ENCODE results near the gene CNTNAP2.

The CNTNAP2 gene

GRCh38 chr7:148398844-148399365 lies 2282.3 kb downstream of the CNTNAP2 start:
- no CpG with 5 or more reads among the region's 7 CpGs for WGBS (ENCODE audit: extremely low coverage, insufficient coverage, insufficient read length)
- no peak overlapping the region for H2BK5ac ChIP-seq (ENCODE audit: low read depth, low read length, poor library complexity)

GRCh38 chr7:148400101-148400500 lies 2283.5 kb downstream of the CNTNAP2 start:
- H3K79me1 ChIP-seq (ENCODE audit: low read length) = peaks cover 6% of the 10 kb centered on the region
- WGBS (ENCODE audit: extremely low coverage, insufficient coverage, insufficient read length) = no CpG with 5 or more reads among the region's 14 CpGs

More at GRCh38 chr7:148398844-148399365, 2282.3 kb downstream of the CNTNAP2 start:
- Histone ChIP-seq H4K91ac (ENCODE audit: low read depth, low read length) (no peak overlapping the region), H4K12ac (ENCODE audit: low read depth, low read length) (no peak overlapping the region), H2BK12ac (ENCODE audit: low read length) (no peak overlapping the region), H3K4me2 (ENCODE audit: low read length) (no peak overlapping the region), H3K18ac (ENCODE audit: low read length) (no peak overlapping the region), H3K9ac (ENCODE audit: low read length) (no peak overlapping the region), H2BK120ac (ENCODE audit: insufficient read depth, low read length, poor library complexity) (no peak overlapping the region), H3K23ac (ENCODE audit: low read length) (no peak overlapping the region), H3K79me2 (ENCODE audit: control insufficient read depth, insufficient read depth, low read length, poor library complexity) (peaks cover 2% of the 10 kb centered on the region), H3K4me1 (ENCODE audit: control insufficient read depth in 1 of 2, insufficient read depth in 2 of 2, low read length in 2 of 2) (peaks cover 5 to 9% of the 10 kb centered on the region in 2 experiments), H3K27ac (ENCODE audit: low read depth, low read length) (no peak overlapping the region), H3K27me3 (ENCODE audit: insufficient read depth, low read length) (no peaks in the 10 kb centered on the region), H3K9me3 (ENCODE audit: insufficient read depth, low read depth, low read length) (no peaks in the 10 kb centered on the region), H3K4me3 (ENCODE audit: low read depth, low read length) (no peak overlapping the region), H3K36me3 (ENCODE audit: control insufficient read depth in 1 of 2, insufficient read depth in 2 of 2, low read length in 2 of 2) (peaks cover 0 to 2% of the 10 kb centered on the region in 2 experiments), H3K14ac (ENCODE audit: low read length) (no peak overlapping the region), H2AFZ (ENCODE audit: insufficient read depth, low read length, poor library complexity) (no peak overlapping the region), H4K8ac (ENCODE audit: low read depth, low read length) (no peak overlapping the region), H2AK5ac (ENCODE audit: low read length) (no peak overlapping the region), H3K79me1 (ENCODE audit: low read length) (peaks cover 6% of the 10 kb centered on the region), H3K4ac (ENCODE audit: low read depth, low read length) (no peak overlapping the region)
- DNase-seq = peak; percentile 72 to 82

DNA sequence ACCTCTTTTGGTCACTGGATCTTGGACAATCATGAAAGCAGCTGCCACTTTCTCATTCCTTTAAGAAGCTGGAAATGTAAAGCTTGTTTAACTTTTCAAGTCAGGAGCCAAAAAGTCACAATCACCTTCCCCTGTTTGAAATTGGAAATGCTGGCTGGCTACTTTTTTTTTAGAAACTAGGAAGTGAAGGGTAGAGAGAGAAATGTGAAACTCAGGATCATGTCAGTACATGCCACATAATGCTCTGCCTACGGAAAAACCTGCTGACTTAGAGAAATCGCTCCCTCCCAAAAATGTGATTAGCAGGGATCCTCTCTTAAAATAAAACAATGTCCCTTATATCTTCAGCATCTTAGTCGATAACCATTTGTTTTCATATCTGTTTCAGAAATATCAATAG lies 2285.6 kb downstream of the CNTNAP2 start:
- peaks cover 2% of the 10 kb centered on the region for H3K79me2 ChIP-seq (ENCODE audit: control insufficient read depth, insufficient read depth, low read length, poor library complexity)
- no peak overlapping the region for H3K14ac ChIP-seq (ENCODE audit: low read length)
- H3K79me1 ChIP-seq (ENCODE audit: low read length) = peaks cover 6% of the 10 kb centered on the region
- no peak overlapping the region for H4K8ac ChIP-seq (ENCODE audit: low read depth, low read length)
- no peak overlapping the region for H2BK12ac ChIP-seq (ENCODE audit: low read length)
- no peak overlapping the region for H3K4me3 ChIP-seq (ENCODE audit: low read depth, low read length)
- no peaks in the 10 kb centered on the region for H3K9me3 ChIP-seq (ENCODE audit: insufficient read depth, low read depth, low read length)
- H3K27me3 ChIP-seq (ENCODE audit: insufficient read depth, low read length) = no peaks in the 10 kb centered on the region
- H3K9ac ChIP-seq (ENCODE audit: low read length) = no peak overlapping the region
- H2BK5ac ChIP-seq (ENCODE audit: low read depth, low read length, poor library complexity) = no peak overlapping the region
- DNase-seq = no peak
- H4K91ac ChIP-seq (ENCODE audit: low read depth, low read length) = no peak overlapping the region
- no peak overlapping the region for H3K18ac ChIP-seq (ENCODE audit: low read length)
- H2AFZ ChIP-seq (ENCODE audit: insufficient read depth, low read length, poor library complexity) = no peak overlapping the region
- no peak overlapping the region for H4K12ac ChIP-seq (ENCODE audit: low read depth, low read length)
- peak overlapping the region; percentile 46 for H3K27ac ChIP-seq (ENCODE audit: low read depth, low read length)
- no peak overlapping the region for H3K4me2 ChIP-seq (ENCODE audit: low read length)
- H2BK120ac ChIP-seq (ENCODE audit: insufficient read depth, low read length, poor library complexity) = no peak overlapping the region
- H3K4ac ChIP-seq (ENCODE audit: low read depth, low read length) = no peak overlapping the region
- peaks cover 0 to 3% of the 10 kb centered on the region in 2 experiments for H3K4me1 ChIP-seq (ENCODE audit: control insufficient read depth in 1 of 2, insufficient read depth in 2 of 2, low read length in 2 of 2)
- H2AK5ac ChIP-seq (ENCODE audit: low read length) = no peak overlapping the region
- no peak overlapping the region for H3K23ac ChIP-seq (ENCODE audit: low read length)
- no CpG with 5 or more reads among the region's 3 CpGs for WGBS (ENCODE audit: extremely low coverage, insufficient coverage, insufficient read length)
- peaks cover 2 to 3% of the 10 kb centered on the region in 2 experiments for H3K36me3 ChIP-seq (ENCODE audit: control insufficient read depth in 1 of 2, insufficient read depth in 2 of 2, low read length in 2 of 2)

More at GRCh38 chr7:148400101-148400500, 2283.5 kb downstream of the CNTNAP2 start:
- Histone ChIP-seq H2BK12ac (ENCODE audit: low read length) (no peak overlapping the region), H4K8ac (ENCODE audit: low read depth, low read length) (no peak overlapping the region), H3K27ac (ENCODE audit: low read depth, low read length) (no peak overlapping the region), H3K4me1 (ENCODE audit: control insufficient read depth in 1 of 2, insufficient read depth in 2 of 2, low read length in 2 of 2) (peaks cover 5 to 9% of the 10 kb centered on the region in 2 experiments), H4K12ac (ENCODE audit: low read depth, low read length) (no peak overlapping the region), H3K9ac (ENCODE audit: low read length) (no peak overlapping the region), H3K9me3 (ENCODE audit: insufficient read depth, low read depth, low read length) (no peaks in the 10 kb centered on the region), H3K27me3 (ENCODE audit: insufficient read depth, low read length) (no peaks in the 10 kb centered on the region), H3K4ac (ENCODE audit: low read depth, low read length) (no peak overlapping the region), H2BK5ac (ENCODE audit: low read depth, low read length, poor library complexity) (no peak overlapping the region), H3K36me3 (ENCODE audit: control insufficient read depth in 1 of 2, insufficient read depth in 2 of 2, low read length in 2 of 2) (peaks cover 2 to 3% of the 10 kb centered on the region in 2 experiments), H3K79me2 (ENCODE audit: control insufficient read depth, insufficient read depth, low read length, poor library complexity) (peaks cover 2% of the 10 kb centered on the region), H2AK5ac (ENCODE audit: low read length) (no peak overlapping the region), H3K14ac (ENCODE audit: low read length) (no peak overlapping the region), H4K91ac (ENCODE audit: low read depth, low read length) (no peak overlapping the region), H2AFZ (ENCODE audit: insufficient read depth, low read length, poor library complexity) (no peak overlapping the region), H3K23ac (ENCODE audit: low read length) (no peak overlapping the region), H2BK120ac (ENCODE audit: insufficient read depth, low read length, poor library complexity) (no peak overlapping the region), H3K4me3 (ENCODE audit: low read depth, low read length) (no peak overlapping the region), H3K18ac (ENCODE audit: low read length) (no peak overlapping the region), H3K4me2 (ENCODE audit: low read length) (no peak overlapping the region)
- no peak for DNase-seq

DNA sequence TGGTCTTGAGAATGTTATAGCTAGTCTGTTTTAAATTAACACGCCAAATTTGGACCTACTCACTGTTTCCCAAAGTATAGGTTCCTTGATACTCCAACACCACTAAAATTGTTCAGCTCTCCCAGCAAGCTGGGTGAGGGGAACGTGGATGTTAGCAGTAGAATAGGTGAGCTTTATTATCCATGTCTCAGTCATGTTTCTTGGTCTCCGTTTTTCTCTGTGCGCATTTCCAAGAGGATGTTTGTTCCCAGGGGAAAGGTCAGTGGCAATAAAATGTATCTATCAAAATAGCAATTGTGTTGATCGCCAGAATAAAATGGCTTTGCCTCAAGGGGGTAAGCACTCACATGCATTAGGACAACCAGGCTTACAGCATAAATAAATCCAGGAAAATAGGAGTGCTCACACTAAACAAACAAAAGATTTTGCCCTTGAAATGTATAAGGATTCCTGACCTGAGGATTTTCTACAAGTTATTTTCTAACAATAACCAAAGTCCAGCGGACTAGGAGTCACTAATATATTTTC lies 2286.9 kb downstream of the CNTNAP2 start:
- no peak overlapping the region for H4K8ac ChIP-seq (ENCODE audit: low read depth, low read length)
- no peak overlapping the region for H4K12ac ChIP-seq (ENCODE audit: low read depth, low read length)
- no peak overlapping the region for H3K23ac ChIP-seq (ENCODE audit: low read length)
- no peak overlapping the region for H4K91ac ChIP-seq (ENCODE audit: low read depth, low read length)
- no peak overlapping the region for H3K27ac ChIP-seq (ENCODE audit: low read depth, low read length)
- peaks cover 2 to 3% of the 10 kb centered on the region in 2 experiments for H3K36me3 ChIP-seq (ENCODE audit: control insufficient read depth in 1 of 2, insufficient read depth in 2 of 2, low read length in 2 of 2)
- no peak overlapping the region for H2BK5ac ChIP-seq (ENCODE audit: low read depth, low read length, poor library complexity)
- H3K79me2 ChIP-seq (ENCODE audit: control insufficient read depth, insufficient read depth, low read length, poor library complexity) = peaks cover 2% of the 10 kb centered on the region
- H3K9ac ChIP-seq (ENCODE audit: low read length) = no peak overlapping the region
- no peak overlapping the region for H2AK5ac ChIP-seq (ENCODE audit: low read length)
- H3K14ac ChIP-seq (ENCODE audit: low read length) = no peak overlapping the region
- peak overlapping the region; percentile 20 for H2BK12ac ChIP-seq (ENCODE audit: low read length)
- H3K27me3 ChIP-seq (ENCODE audit: insufficient read depth, low read length) = no peaks in the 10 kb centered on the region
- DNase-seq = no peak
- H3K4me2 ChIP-seq (ENCODE audit: low read length) = no peak overlapping the region
- H2AFZ ChIP-seq (ENCODE audit: insufficient read depth, low read length, poor library complexity) = no peak overlapping the region
- WGBS (ENCODE audit: extremely low coverage, insufficient coverage, insufficient read length) = no CpG with 5 or more reads among the region's 6 CpGs
- H3K18ac ChIP-seq (ENCODE audit: low read length) = no peak overlapping the region
- H3K9me3 ChIP-seq (ENCODE audit: insufficient read depth, low read depth, low read length) = no peaks in the 10 kb centered on the region
- no peak overlapping the region for H3K4ac ChIP-seq (ENCODE audit: low read depth, low read length)
- no peak overlapping the region for H3K4me3 ChIP-seq (ENCODE audit: low read depth, low read length)
- H3K4me1 ChIP-seq (ENCODE audit: control insufficient read depth in 1 of 2, insufficient read depth in 2 of 2, low read length in 2 of 2) = peaks cover 0 to 3% of the 10 kb centered on the region in 2 experiments
- H3K79me1 ChIP-seq (ENCODE audit: low read length) = peaks cover 6% of the 10 kb centered on the region
- H2BK120ac ChIP-seq (ENCODE audit: insufficient read depth, low read length, poor library complexity) = peak overlapping the region; percentile 48
